ENCODE results near the gene GRM3. TPM values are rescaled to one million over a fixed set of nuclear protein-coding genes. Genes with fewer than 3 reads are reported as not detected.
A peak's percentile ranks its signal among the peaks of the same experiment; 100 is the strongest.

Gene GRM3
- total RNA-seq, 1 donor from 2014 or later: not detected

GRCh38 chr7:86898171-86898570 lies 254.5 kb downstream of the GRM3 start:
- no peak for DNase-seq

GRCh38 chr7:86900886-86901285 lies 257.2 kb downstream of the GRM3 start:
- H3K27ac ChIP-seq: no peak overlapping the region
- H3K9me3 ChIP-seq: no peaks in the 10 kb centered on the region
- no peak for TF ChIP-seq CTCF (IDR thresholded peaks at IDR 0.05)
- intact Hi-C loops (cut with DNase I): no loop called here
- no peak overlapping the region for H3K4me3 ChIP-seq
- ATAC-seq: no peak
- H3K4me1 ChIP-seq: no peaks in the 10 kb centered on the region
- DNase-seq: no peak
- no peaks in the 10 kb centered on the region for H3K27me3 ChIP-seq (ENCODE audit: low read depth)
- peaks cover 20% of the 10 kb centered on the region for H3K36me3 ChIP-seq

More at GRCh38 chr7:86898171-86898570, 254.5 kb downstream of the GRM3 start:
- H3K9me3 ChIP-seq: no peaks in the 10 kb centered on the region
- no peak overlapping the region for H3K27ac ChIP-seq
- H3K4me3 ChIP-seq: no peak overlapping the region
- intact Hi-C loops (cut with DNase I): no loop called here
- ATAC-seq: no peak
- H3K36me3 ChIP-seq: peaks cover 16% of the 10 kb centered on the region
- H3K27me3 ChIP-seq (ENCODE audit: low read depth): no peaks in the 10 kb centered on the region
- H3K4me1 ChIP-seq: no peaks in the 10 kb centered on the region
- TF ChIP-seq CTCF (IDR thresholded peaks at IDR 0.05): no peak

GRCh38 chr7:86904949-86905834 lies 261.5 kb downstream of the GRM3 start:
- no peak for ATAC-seq
- no peak for DNase-seq
- peak; percentile 33 for TF ChIP-seq CTCF (IDR thresholded peaks at IDR 0.05)

GRCh38 chr7:86908948-86909347 lies 265.2 kb downstream of the GRM3 start:
- Histone ChIP-seq H3K27me3 (ENCODE audit: low read depth) (no peaks in the 10 kb centered on the region), H3K4me1 (no peaks in the 10 kb centered on the region), H3K36me3 (peaks cover 37% of the 10 kb centered on the region), H3K4me3 (no peak overlapping the region), H3K9me3 (no peaks in the 10 kb centered on the region), H3K27ac (no peak overlapping the region)
- intact Hi-C loops (cut with DNase I): no loop called here
- ATAC-seq (no peak), DNase-seq (no peak)
- TF ChIP-seq CTCF (IDR thresholded peaks at IDR 0.05): no peak

More at GRCh38 chr7:86904949-86905834, 261.5 kb downstream of the GRM3 start:
- intact Hi-C loops (cut with DNase I): no loop called here
- Histone ChIP-seq H3K4me3 (no peak overlapping the region), H3K9me3 (no peaks in the 10 kb centered on the region), H3K36me3 (peaks cover 23% of the 10 kb centered on the region), H3K27ac (no peak overlapping the region), H3K4me1 (no peaks in the 10 kb centered on the region), H3K27me3 (ENCODE audit: low read depth) (no peaks in the 10 kb centered on the region)

GRCh38 chr7:86911659-86912058 lies 267.9 kb downstream of the GRM3 start:
- Histone ChIP-seq H3K27ac (no peak overlapping the region), H3K4me1 (no peaks in the 10 kb centered on the region), H3K4me3 (no peak overlapping the region), H3K27me3 (ENCODE audit: low read depth) (no peaks in the 10 kb centered on the region), H3K36me3 (peaks cover 26% of the 10 kb centered on the region), H3K9me3 (no peaks in the 10 kb centered on the region)
- intact Hi-C loops (cut with DNase I): no loop called here
- ATAC-seq (no peak), DNase-seq (no peak)
- no peak for TF ChIP-seq CTCF (IDR thresholded peaks at IDR 0.05)
